ENCODE measurements around the gene PPIL6.

DNA sequence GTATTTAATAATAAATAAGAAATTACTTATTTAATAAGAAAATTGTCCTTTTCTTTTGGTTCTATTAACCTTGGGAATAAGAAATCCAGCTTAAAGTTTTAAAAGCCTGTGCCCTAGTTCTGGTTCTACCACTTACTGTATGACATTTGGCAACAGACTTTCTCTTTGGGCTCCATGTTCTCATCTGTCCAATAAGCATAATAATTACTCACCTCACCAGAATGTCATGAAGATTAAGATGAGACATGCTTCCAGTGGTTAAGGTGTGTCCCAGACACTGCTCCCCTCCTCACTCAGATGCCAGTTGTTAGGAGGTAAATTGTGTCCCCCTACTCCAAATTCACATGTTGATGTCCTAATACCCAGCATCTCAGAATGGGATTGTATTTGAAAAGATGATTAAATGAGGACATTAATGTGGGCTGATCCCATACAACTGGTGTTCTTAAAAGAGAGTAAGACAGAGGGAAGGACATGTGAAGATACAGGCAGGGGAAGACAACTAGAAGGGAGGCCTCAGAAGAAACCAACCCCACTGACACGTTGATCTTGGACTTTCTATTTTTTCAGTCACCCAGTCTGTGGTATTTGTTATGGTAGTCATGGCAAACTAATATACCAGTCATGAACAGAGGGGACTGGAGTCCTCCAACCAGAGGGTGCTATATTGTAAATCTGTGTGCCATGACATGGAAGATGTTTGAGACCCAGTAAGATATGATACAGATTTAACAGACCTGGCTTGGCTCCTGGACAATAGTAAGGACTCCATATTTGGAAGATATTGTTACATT lies 21.5 kb upstream of the PPIL6 start:
- TF ChIP-seq, protein P1, sequence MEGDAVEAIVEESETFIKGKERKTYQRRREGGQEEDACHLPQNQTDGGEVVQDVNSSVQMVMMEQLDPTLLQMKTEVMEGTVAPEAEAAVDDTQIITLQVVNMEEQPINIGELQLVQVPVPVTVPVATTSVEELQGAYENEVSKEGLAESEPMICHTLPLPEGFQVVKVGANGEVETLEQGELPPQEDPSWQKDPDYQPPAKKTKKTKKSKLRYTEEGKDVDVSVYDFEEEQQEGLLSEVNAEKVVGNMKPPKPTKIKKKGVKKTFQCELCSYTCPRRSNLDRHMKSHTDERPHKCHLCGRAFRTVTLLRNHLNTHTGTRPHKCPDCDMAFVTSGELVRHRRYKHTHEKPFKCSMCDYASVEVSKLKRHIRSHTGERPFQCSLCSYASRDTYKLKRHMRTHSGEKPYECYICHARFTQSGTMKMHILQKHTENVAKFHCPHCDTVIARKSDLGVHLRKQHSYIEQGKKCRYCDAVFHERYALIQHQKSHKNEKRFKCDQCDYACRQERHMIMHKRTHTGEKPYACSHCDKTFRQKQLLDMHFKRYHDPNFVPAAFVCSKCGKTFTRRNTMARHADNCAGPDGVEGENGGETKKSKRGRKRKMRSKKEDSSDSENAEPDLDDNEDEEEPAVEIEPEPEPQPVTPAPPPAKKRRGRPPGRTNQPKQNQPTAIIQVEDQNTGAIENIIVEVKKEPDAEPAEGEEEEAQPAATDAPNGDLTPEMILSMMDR (conservative IDR thresholded peaks at IDR 0.05; ENCODE audit: low read depth in 2 of 2): no peak
- TF ChIP-seq POLR2AphosphoS5 (IDR thresholded peaks at IDR 0.05; ENCODE audit: low read depth) (no peak), CREB1 (CRISPR knock-in tag; IDR thresholded peaks at IDR 0.05; ENCODE audit: low read depth) (no peak), EZH2 (IDR thresholded peaks at IDR 0.05; ENCODE audit: low read depth, unreplicated experiment) (no peak), EZH2phosphoT487 (IDR thresholded peaks at IDR 0.05; ENCODE audit: unreplicated experiment) (no peak), JUNB (IDR thresholded peaks at IDR 0.05; ENCODE audit: unreplicated experiment) (no peak), ZNF114 (CRISPR knock-in tag; IDR thresholded peaks at IDR 0.05) (no peak), NANOG (IDR thresholded peaks at IDR 0.05; ENCODE audit: borderline replicate concordance) (no peak)
- TF ChIP-seq, protein P2, sequence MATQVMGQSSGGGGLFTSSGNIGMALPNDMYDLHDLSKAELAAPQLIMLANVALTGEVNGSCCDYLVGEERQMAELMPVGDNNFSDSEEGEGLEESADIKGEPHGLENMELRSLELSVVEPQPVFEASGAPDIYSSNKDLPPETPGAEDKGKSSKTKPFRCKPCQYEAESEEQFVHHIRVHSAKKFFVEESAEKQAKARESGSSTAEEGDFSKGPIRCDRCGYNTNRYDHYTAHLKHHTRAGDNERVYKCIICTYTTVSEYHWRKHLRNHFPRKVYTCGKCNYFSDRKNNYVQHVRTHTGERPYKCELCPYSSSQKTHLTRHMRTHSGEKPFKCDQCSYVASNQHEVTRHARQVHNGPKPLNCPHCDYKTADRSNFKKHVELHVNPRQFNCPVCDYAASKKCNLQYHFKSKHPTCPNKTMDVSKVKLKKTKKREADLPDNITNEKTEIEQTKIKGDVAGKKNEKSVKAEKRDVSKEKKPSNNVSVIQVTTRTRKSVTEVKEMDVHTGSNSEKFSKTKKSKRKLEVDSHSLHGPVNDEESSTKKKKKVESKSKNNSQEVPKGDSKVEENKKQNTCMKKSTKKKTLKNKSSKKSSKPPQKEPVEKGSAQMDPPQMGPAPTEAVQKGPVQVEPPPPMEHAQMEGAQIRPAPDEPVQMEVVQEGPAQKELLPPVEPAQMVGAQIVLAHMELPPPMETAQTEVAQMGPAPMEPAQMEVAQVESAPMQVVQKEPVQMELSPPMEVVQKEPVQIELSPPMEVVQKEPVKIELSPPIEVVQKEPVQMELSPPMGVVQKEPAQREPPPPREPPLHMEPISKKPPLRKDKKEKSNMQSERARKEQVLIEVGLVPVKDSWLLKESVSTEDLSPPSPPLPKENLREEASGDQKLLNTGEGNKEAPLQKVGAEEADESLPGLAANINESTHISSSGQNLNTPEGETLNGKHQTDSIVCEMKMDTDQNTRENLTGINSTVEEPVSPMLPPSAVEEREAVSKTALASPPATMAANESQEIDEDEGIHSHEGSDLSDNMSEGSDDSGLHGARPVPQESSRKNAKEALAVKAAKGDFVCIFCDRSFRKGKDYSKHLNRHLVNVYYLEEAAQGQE (IDR thresholded peaks at IDR 0.05; ENCODE audit: unreplicated experiment): no peak
